Gastrocnemius medialis (tissue), 4 donors: Measurements from ENCODE around the gene PLEKHA5. TPM values are rescaled to one million over a fixed set of nuclear protein-coding genes. Genes with fewer than 3 reads are reported as not detected.

Source experiments
- ATAC-seq, 2 donors: fragments of 150-250 bp; one replicate each; pipeline ENCODE4 v1.9.1; 2016
- DNase-seq, 2 donors: peaks; one replicate each; pipeline ENCODE4 v3.0.0-alpha.2; 2019
- H3K27ac ChIP-seq, 4 donors: fragments of 200-600 bp; sonication (generic); 1 replicate in 1 of 4; 2 replicates in 3 of 4; pipeline ENCODE4 v1.5.1; 2016 to 2018; ENCODE audit warnings: mild to moderate bottlenecking in 2 of 4, moderate library complexity in 1 of 4
- H3K27me3 ChIP-seq, 3 donors: fragments of 200-600 bp; sonication (generic) in 2 of 3; 1 replicate in 1 of 3; 2 replicates in 2 of 3; pipeline versions ENCODE4 v1.5.1 to v1.6.0; 2016 to 2019; ENCODE audit warnings: mild to moderate bottlenecking in 1 of 3, moderate library complexity in 1 of 3
- H3K36me3 ChIP-seq, 2 donors: fragments of 200-600 bp; sonication (generic) in 1 of 2; one replicate each; pipeline ENCODE4 v1.5.1; 2017 to 2018
- H3K4me1 ChIP-seq, 2 donors: fragments of 200-600 bp; sonication (generic) in 1 of 2; one replicate each; pipeline ENCODE4 v1.5.1; 2016 to 2017; ENCODE audit warnings: mild to moderate bottlenecking in 2 of 2
- H3K4me3 ChIP-seq, 4 donors: fragments of 200-600 bp; sonication (generic) in 3 of 4; 1 replicate in 1 of 4; 2 replicates in 3 of 4; pipeline ENCODE4 v1.5.1; 2016 to 2019; ENCODE audit warnings: mild to moderate bottlenecking in 2 of 4
- H3K9me3 ChIP-seq, 3 donors: fragments of 200-600 bp; sonication (generic) in 2 of 3; 1 replicate in 1 of 3; 2 replicates in 2 of 3; pipeline ENCODE4 v1.5.1; 2016 to 2019
- POLR2A ChIP-seq, 2 donors: fragments of 450-650 bp; IDR thresholded peaks; one replicate each; pipeline ENCODE4 v1.6.1; 2017; ENCODE audit warnings: antibody characterized with exemption in 2 of 2, mild to moderate bottlenecking in 2 of 2, moderate library complexity in 2 of 2
- in situ Hi-C, 4 donors: fragments of 200-750 bp; cut with MboI; loops; one replicate each; pipeline versions ENCODE4 v1.15.0 to v1.8.0; 2017; ENCODE audit warnings: low sequenced_read_pairs in 4 of 4
- intact Hi-C: fragments of 100-400 bp; cut with DNase I; formaldehyde crosslinking; loops from one replicate; pipeline ENCODE4 v1.15.1; 2023; ENCODE audit warnings: low total_unique reads
- total RNA-seq, 4 donors: library from RNA; depleted of rRNA; stranded (reverse); fragments of >200 nt; gene quantifications; one replicate each; pipeline versions ENCODE4 v1.1.0 to v1.2.3, GENCODE V29; 2016
- TF ChIP-seq, protein P1 (sequence below), 5 experiments: fragments of 450-650 bp in 3 of 5; fragments of 200-600 bp in 2 of 5; sonication (generic) in 2 of 5; IDR thresholded peaks in 4 of 5; conservative IDR thresholded peaks in 1 of 5; 1 replicate in 4 of 5; 2 replicates in 1 of 5; pipeline ENCODE4 v1.5.1; 2016 to 2019; ENCODE audit warnings: antibody characterized with exemption in 5 of 5, mild to moderate bottlenecking in 3 of 5, moderate library complexity in 3 of 5

PLEKHA5 gene
- total RNA-seq, 4 donors from 2014 or later: 1.0 to 2.7 (median 1.5) TPM

- Histone ChIP-seq H3K4me3 (no peak overlapping the region), H3K27me3 (no peaks in the 10 kb centered on the region), H3K4me1 (no peaks in the 10 kb centered on the region), H3K36me3 (no peaks in the 10 kb centered on the region), H3K9me3 (no peaks in the 10 kb centered on the region), H3K27ac (no peak overlapping the region)
- intact Hi-C loops: no loop called here
- DNase-seq (no peak), ATAC-seq (no peak)
- TF ChIP-seq, protein P1, sequence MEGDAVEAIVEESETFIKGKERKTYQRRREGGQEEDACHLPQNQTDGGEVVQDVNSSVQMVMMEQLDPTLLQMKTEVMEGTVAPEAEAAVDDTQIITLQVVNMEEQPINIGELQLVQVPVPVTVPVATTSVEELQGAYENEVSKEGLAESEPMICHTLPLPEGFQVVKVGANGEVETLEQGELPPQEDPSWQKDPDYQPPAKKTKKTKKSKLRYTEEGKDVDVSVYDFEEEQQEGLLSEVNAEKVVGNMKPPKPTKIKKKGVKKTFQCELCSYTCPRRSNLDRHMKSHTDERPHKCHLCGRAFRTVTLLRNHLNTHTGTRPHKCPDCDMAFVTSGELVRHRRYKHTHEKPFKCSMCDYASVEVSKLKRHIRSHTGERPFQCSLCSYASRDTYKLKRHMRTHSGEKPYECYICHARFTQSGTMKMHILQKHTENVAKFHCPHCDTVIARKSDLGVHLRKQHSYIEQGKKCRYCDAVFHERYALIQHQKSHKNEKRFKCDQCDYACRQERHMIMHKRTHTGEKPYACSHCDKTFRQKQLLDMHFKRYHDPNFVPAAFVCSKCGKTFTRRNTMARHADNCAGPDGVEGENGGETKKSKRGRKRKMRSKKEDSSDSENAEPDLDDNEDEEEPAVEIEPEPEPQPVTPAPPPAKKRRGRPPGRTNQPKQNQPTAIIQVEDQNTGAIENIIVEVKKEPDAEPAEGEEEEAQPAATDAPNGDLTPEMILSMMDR (IDR thresholded peaks at IDR 0.05 in 4 of 5, conservative IDR thresholded peaks at IDR 0.05 in 1 of 5): no peak
- no peak for TF ChIP-seq POLR2A (IDR thresholded peaks at IDR 0.05)
- in situ Hi-C loops: no loop called here
These were observed 292.2 kb downstream of the PLEKHA5 start for GRCh38 chr12:19421503-19422282.

- Histone ChIP-seq H3K4me1 (no peaks in the 10 kb centered on the region), H3K9me3 (no peaks in the 10 kb centered on the region), H3K27ac (no peak overlapping the region), H3K36me3 (no peaks in the 10 kb centered on the region), H3K4me3 (no peak overlapping the region), H3K27me3 (no peaks in the 10 kb centered on the region)
- ATAC-seq (no peak), DNase-seq (no peak)
- intact Hi-C loops: no loop called here
- in situ Hi-C loops: no loop called here
- no peak for TF ChIP-seq POLR2A (IDR thresholded peaks at IDR 0.05)
- TF ChIP-seq, protein P1 (IDR thresholded peaks at IDR 0.05 in 4 of 5, conservative IDR thresholded peaks at IDR 0.05 in 1 of 5): no peak
These were observed 293.8 kb downstream of the PLEKHA5 start for GRCh38 chr12:19423166-19423930.
